Measurements from ENCODE around the gene COTL1. TPM values are rescaled to one million over a fixed set of nuclear protein-coding genes. Genes with fewer than 3 reads are reported as not detected.

The COTL1 gene
- total and polyA plus RNA-seq, 9 of the 15 experiments (the other 6 are each of a cell fraction or from before 2014, with no cell fraction given), result 27.7 to 185 (median 72.5) TPM

- Histone ChIP-seq H3K27ac (ENCODE audit: extremely low read depth, low read depth, low read length) (0 out of 3 replicates have a peak overlapping the region, but pooled peaks have one; percentile 6), H3K9me1 (ENCODE audit: control insufficient read depth, insufficient read depth, low read length) (no peaks in the 10 kb centered on the region), H3K27me3 (ENCODE audit: control insufficient read depth in 2 of 2, insufficient read depth in 2 of 2, low read length in 2 of 2) (peaks cover 0 to 3% of the 10 kb centered on the region in 2 experiments; a peak in 2 of 5 replicates), H3K4me1 (replicated peaks in 1 of 2; ENCODE audit: control insufficient read depth in 2 of 2, insufficient read depth in 2 of 2, low read length in 2 of 2) (peaks cover 27 to 56% of the 10 kb centered on the region in 2 experiments), H3K9ac (ENCODE audit: insufficient read depth in 1 of 2, low read depth in 2 of 2, low read length in 2 of 2) (no peak overlapping the region; a peak in 1 of 4 replicates), H3K79me2 (ENCODE audit: control insufficient read depth, insufficient read depth, low read length) (no peaks in the 10 kb centered on the region), H3K9me3 (replicated peaks; ENCODE audit: control insufficient read depth, insufficient read depth, low read depth, low read length) (peaks cover 4% of the 10 kb centered on the region; the same call in 1 of the 2 replicates), H3K4me3 (no peak overlapping the region), H3K36me3 (ENCODE audit: control insufficient read depth, insufficient read depth, low read length) (no peaks in the 10 kb centered on the region), H4K20me1 (replicated peaks; ENCODE audit: control insufficient read depth, insufficient read depth, low read length) (no peaks in the 10 kb centered on the region), H2AFZ (ENCODE audit: low read depth, low read length) (peak overlapping the region; percentile 93), H3K4me2 (ENCODE audit: insufficient read depth, low read length) (no peak overlapping the region; the same call in 1 of the 2 replicates)
- ChIA-PET CTCF (ENCODE audit: low intra/inter-chr PET ratio) (no interaction called here), POLR2A (interaction anchor here (0.6 kb wide), 1 partner anchor 80 kb away, joined by 3 read pairs; no protein-coding TSS in a partner anchor)
- FAIRE-seq (no peak), DNase-seq (ENCODE audit: extremely low read depth in 1 of 4, low spot score in 3 of 4) (no peak), ATAC-seq (no peak)
- in situ Hi-C loops (cut with MboI) (no loop called here), intact Hi-C loops (cut with micrococcal nuclease) (no loop called here)
- TF ChIP-seq ZNF592 (IDR thresholded peaks at IDR 0.05) (0 out of 2 replicates have a peak, but pooled peaks have one; percentile 25), CCNT2 (IDR thresholded peaks at IDR 0.05; ENCODE audit: borderline replicate concordance, extremely low read depth, insufficient read length, low read depth, low read length) (no peak), PRDM10 (IDR thresholded peaks at IDR 0.05; ENCODE audit: partially characterized antibody) (peak; percentile 93), SMAD4 (CRISPR knock-in tag; conservative IDR thresholded peaks at IDR 0.05) (peak; percentile 35; the same call in 1 of the 2 replicates), ZBTB33 (CRISPR knock-in tag; IDR thresholded peaks at IDR 0.05) (peak; percentile 56), ZNF239 (CRISPR knock-in tag; IDR thresholded peaks at IDR 0.05) (no peak), ZNF197 (CRISPR knock-in tag; IDR thresholded peaks at IDR 0.05; ENCODE audit: low read depth) (no peak), HINFP (tag; conservative IDR thresholded peaks at IDR 0.05; ENCODE audit: low read depth) (no peak)
- 55% methylated on average over 6 of the region's 6 CpGs for WGBS (ENCODE audit: insufficient coverage, low coverage, missing lambda C conversion rate)
- no TSS peak for BruUV-seq (replicated peaks)
These were observed 82.5 kb downstream of the COTL1 start for GRCh38 chr16:84535408-84535807.

All from K562 (cell line).